Brain microvascular endothelial cell (primary cell): ENCODE measurements around the gene ADGRL1.
"Not testable (repeated sequence)": the region's sequence is repeated elsewhere in the genome, so short reads cannot be mapped to it uniquely, and the experiment has no call there.

Source experiments
- DNase-seq: peaks from one replicate; pipeline ENCODE4 v3.0.0-alpha.2; 2020
- H3K27ac ChIP-seq: fragments of 250-450 bp; sonication (Bioruptor Pico); 2 replicates; pipeline ENCODE4 v1.5.1; 2020; ENCODE audit warnings: mild to moderate bottlenecking, moderate library complexity
- H3K27me3 ChIP-seq: fragments of 250-450 bp; sonication (Bioruptor Pico); replicated peaks from 2 replicates; pipeline ENCODE4 v1.5.1; 2020; ENCODE audit warnings: mild to moderate bottlenecking
- H3K36me3 ChIP-seq: fragments of 250-450 bp; sonication (Bioruptor Pico); replicated peaks from 2 replicates; pipeline ENCODE4 v1.5.1; 2020; ENCODE audit warnings: mild to moderate bottlenecking
- H3K4me3 ChIP-seq: 2 replicates; pipeline ENCODE4 v1.5.1; 2011; ENCODE audit warnings: low read depth, mild to moderate bottlenecking, control low read depth, low read length, moderate library complexity
- CTCF ChIP-seq: IDR thresholded peaks from 2 replicates; pipeline ENCODE4 v1.5.1; 2011; ENCODE audit warnings: low read depth, mild to moderate bottlenecking, moderate library complexity, low read length, control low read depth, inconsistent platforms; ENCODE audit errors: missing control alignments
- in situ Hi-C: cut with HindIII; loops from 2 replicates; pipeline ENCODE4 v1.10.0; 2017; ENCODE audit warnings: low sequenced_read_pairs, low pct_ligation_motif_present

ADGRL1 gene

GRCh38 chr19:14196105-14196504 is 9.9 kb downstream of the ADGRL1 start:
- H3K27me3 ChIP-seq, in situ Hi-C loops, H3K4me3 ChIP-seq, H3K27ac ChIP-seq, H3K36me3 ChIP-seq: not testable (repeated sequence)
- TF ChIP-seq CTCF: peak; percentile 75
- peak; percentile 48 for DNase-seq

GRCh38 chr19:14195216-14195615 is 10.8 kb downstream of the ADGRL1 start:
- H3K36me3 ChIP-seq, H3K27ac ChIP-seq, H3K27me3 ChIP-seq, H3K4me3 ChIP-seq, DNase-seq, in situ Hi-C loops: not testable (repeated sequence)

- Histone ChIP-seq H3K27ac (no peak overlapping the region), H3K27me3 (no peaks in the 10 kb centered on the region), H3K4me3 (no peak overlapping the region), H3K36me3 (no peaks in the 10 kb centered on the region)
- in situ Hi-C loops: no loop called here
- TF ChIP-seq CTCF: no peak
- no peak for DNase-seq
These were observed 16.6 kb downstream of the ADGRL1 start for GRCh38 chr19:14189415-14189814.

GRCh38 chr19:14188086-14188485 is 17.9 kb downstream of the ADGRL1 start:
- H3K36me3 ChIP-seq, DNase-seq, in situ Hi-C loops, H3K27ac ChIP-seq, H3K4me3 ChIP-seq, H3K27me3 ChIP-seq: not testable (repeated sequence)

- Histone ChIP-seq H3K4me3 (no peak overlapping the region), H3K27ac (no peak overlapping the region), H3K36me3 (no peaks in the 10 kb centered on the region), H3K27me3 (no peaks in the 10 kb centered on the region)
- DNase-seq: no peak
- no peak for TF ChIP-seq CTCF
- in situ Hi-C loops: no loop called here
These were observed 18.4 kb downstream of the ADGRL1 start for GRCh38 chr19:14187561-14187960.

- DNase-seq, in situ Hi-C loops, H3K27me3 ChIP-seq, H3K27ac ChIP-seq, H3K4me3 ChIP-seq, H3K36me3 ChIP-seq: not testable (repeated sequence)
These were observed 19.3 kb downstream of the ADGRL1 start for GRCh38 chr19:14186684-14187083.

- H3K4me3 ChIP-seq, DNase-seq, H3K27ac ChIP-seq, in situ Hi-C loops, H3K36me3 ChIP-seq, H3K27me3 ChIP-seq: not testable (repeated sequence)
These were observed 20.3 kb downstream of the ADGRL1 start for GRCh38 chr19:14185691-14186090.

- Histone ChIP-seq H3K4me3 (no peak overlapping the region), H3K27me3 (no peaks in the 10 kb centered on the region), H3K27ac (no peak overlapping the region), H3K36me3 (no peaks in the 10 kb centered on the region)
- TF ChIP-seq CTCF: no peak
- DNase-seq: no peak
- in situ Hi-C loops: no loop called here
These were observed 20.8 kb downstream of the ADGRL1 start for GRCh38 chr19:14185158-14185557.
